ENCODE data around the gene AMOTL2. TPM values are rescaled to one million over a fixed set of nuclear protein-coding genes. Genes with fewer than 3 reads are reported as not detected.

AMOTL2 gene
- total RNA-seq, 1 experiment from 2014 or later: 76.9 TPM

DNA sequence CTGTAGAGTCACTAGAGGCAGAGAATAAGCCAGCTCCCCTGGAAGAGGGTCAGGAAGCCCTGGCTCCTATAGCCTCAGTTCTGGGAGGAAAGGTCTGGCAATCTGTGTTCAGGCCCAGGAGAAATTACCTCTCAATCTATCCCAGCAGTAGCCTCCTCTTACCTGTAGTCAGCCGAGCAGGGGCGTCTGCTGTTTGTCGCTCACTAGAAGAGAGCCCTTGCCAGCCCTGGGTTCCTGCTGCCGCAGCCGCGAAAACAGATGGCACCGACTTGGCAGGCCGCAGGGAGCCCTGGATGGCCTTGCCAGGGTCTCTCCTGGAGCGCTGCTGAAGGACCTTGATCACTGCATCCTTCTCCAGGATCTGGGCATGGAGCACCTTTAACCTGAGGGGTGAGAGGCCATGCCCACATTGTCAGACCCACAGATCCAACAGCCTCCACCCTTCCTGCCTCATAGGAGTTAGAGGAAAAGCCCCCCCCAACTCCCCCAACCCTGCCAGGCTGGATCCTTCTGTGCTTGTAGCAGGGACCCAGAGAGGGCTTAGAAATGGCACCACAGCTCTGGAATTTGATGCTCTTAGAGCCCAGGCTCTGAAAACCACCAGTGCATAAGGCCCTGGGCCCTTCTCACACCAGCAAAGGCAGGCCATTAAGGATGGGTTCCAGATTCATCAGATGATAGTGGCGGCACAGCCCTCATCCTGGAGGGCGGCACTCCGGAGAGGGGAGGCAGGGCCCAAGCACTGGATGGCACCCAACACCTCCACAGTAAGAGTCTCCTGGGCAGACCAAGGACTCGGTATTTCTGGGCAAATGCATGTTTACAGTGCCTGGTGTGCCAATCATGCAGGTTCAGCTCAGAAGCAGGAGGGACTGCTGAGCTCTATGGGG, 14.9 kb downstream of the AMOTL2 start:
- peak; percentile 5 for DNase-seq (ENCODE audit: low spot score)
- Mint-ChIP-seq H3K27me3 (ENCODE audit: low read depth) (no peaks in the 10 kb centered on the region), H3K9me3 (no peaks in the 10 kb centered on the region), H3K4me3 (no peak overlapping the region), H3K4me1 (peaks cover 45% of the 10 kb centered on the region), H3K36me3 (peaks cover 83% of the 10 kb centered on the region), H3K27ac (peak overlapping the region; percentile 82)
- ChIA-PET CTCF (interaction anchor here (0.5 to 2.0 kb wide), 9 partner anchors 8 to 115 kb away, joined by 3 to 10 read pairs (median 5); no protein-coding TSS in a partner anchor), POLR2A (interaction anchor here (1.7 kb wide), 1 partner anchor 114 kb away, joined by 3 read pairs; no protein-coding TSS in a partner anchor)
- TF ChIP-seq RELA (CRISPR knock-in tag; IDR thresholded peaks at IDR 0.05; ENCODE audit: borderline replicate concordance) (no peak), NR1H2 (CRISPR knock-in tag; IDR thresholded peaks at IDR 0.05) (no peak), MXD4 (CRISPR knock-in tag; IDR thresholded peaks at IDR 0.05; ENCODE audit: borderline replicate concordance) (no peak), TP53 (CRISPR knock-in tag; IDR thresholded peaks at IDR 0.05) (no peak), NR3C1 (CRISPR knock-in tag; conservative IDR thresholded peaks at IDR 0.05; ENCODE audit: low read depth) (no peak), ATF1 (CRISPR knock-in tag; IDR thresholded peaks at IDR 0.05) (no peak), FOXK1 (CRISPR knock-in tag; IDR thresholded peaks at IDR 0.05) (no peak), ZNF317 (CRISPR knock-in tag; IDR thresholded peaks at IDR 0.05; ENCODE audit: borderline replicate concordance, low read depth) (no peak), GABPB1 (CRISPR knock-in tag; IDR thresholded peaks at IDR 0.05) (no peak), MYBL2 (CRISPR knock-in tag; IDR thresholded peaks at IDR 0.05) (no peak), HMGA2 (CRISPR knock-in tag; IDR thresholded peaks at IDR 0.05) (no peak), GRHL2 (CRISPR knock-in tag; IDR thresholded peaks at IDR 0.05; ENCODE audit: insufficient replicate concordance, severe bottlenecking) (no peak), ETV6 (CRISPR knock-in tag; IDR thresholded peaks at IDR 0.05) (no peak), NFE2L1 (CRISPR knock-in tag; IDR thresholded peaks at IDR 0.05) (no peak), NR2C2 (CRISPR knock-in tag; IDR thresholded peaks at IDR 0.05) (no peak)
- TF ChIP-seq, protein P1, sequence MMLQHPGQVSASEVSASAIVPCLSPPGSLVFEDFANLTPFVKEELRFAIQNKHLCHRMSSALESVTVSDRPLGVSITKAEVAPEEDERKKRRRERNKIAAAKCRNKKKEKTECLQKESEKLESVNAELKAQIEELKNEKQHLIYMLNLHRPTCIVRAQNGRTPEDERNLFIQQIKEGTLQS (CRISPR knock-in tag; conservative IDR thresholded peaks at IDR 0.05): no peak
- TF ChIP-seq, protein P2, sequence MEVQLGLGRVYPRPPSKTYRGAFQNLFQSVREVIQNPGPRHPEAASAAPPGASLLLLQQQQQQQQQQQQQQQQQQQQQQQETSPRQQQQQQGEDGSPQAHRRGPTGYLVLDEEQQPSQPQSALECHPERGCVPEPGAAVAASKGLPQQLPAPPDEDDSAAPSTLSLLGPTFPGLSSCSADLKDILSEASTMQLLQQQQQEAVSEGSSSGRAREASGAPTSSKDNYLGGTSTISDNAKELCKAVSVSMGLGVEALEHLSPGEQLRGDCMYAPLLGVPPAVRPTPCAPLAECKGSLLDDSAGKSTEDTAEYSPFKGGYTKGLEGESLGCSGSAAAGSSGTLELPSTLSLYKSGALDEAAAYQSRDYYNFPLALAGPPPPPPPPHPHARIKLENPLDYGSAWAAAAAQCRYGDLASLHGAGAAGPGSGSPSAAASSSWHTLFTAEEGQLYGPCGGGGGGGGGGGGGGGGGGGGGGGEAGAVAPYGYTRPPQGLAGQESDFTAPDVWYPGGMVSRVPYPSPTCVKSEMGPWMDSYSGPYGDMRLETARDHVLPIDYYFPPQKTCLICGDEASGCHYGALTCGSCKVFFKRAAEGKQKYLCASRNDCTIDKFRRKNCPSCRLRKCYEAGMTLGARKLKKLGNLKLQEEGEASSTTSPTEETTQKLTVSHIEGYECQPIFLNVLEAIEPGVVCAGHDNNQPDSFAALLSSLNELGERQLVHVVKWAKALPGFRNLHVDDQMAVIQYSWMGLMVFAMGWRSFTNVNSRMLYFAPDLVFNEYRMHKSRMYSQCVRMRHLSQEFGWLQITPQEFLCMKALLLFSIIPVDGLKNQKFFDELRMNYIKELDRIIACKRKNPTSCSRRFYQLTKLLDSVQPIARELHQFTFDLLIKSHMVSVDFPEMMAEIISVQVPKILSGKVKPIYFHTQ (CRISPR knock-in tag; IDR thresholded peaks at IDR 0.05): no peak
- TF ChIP-seq, protein P3, sequence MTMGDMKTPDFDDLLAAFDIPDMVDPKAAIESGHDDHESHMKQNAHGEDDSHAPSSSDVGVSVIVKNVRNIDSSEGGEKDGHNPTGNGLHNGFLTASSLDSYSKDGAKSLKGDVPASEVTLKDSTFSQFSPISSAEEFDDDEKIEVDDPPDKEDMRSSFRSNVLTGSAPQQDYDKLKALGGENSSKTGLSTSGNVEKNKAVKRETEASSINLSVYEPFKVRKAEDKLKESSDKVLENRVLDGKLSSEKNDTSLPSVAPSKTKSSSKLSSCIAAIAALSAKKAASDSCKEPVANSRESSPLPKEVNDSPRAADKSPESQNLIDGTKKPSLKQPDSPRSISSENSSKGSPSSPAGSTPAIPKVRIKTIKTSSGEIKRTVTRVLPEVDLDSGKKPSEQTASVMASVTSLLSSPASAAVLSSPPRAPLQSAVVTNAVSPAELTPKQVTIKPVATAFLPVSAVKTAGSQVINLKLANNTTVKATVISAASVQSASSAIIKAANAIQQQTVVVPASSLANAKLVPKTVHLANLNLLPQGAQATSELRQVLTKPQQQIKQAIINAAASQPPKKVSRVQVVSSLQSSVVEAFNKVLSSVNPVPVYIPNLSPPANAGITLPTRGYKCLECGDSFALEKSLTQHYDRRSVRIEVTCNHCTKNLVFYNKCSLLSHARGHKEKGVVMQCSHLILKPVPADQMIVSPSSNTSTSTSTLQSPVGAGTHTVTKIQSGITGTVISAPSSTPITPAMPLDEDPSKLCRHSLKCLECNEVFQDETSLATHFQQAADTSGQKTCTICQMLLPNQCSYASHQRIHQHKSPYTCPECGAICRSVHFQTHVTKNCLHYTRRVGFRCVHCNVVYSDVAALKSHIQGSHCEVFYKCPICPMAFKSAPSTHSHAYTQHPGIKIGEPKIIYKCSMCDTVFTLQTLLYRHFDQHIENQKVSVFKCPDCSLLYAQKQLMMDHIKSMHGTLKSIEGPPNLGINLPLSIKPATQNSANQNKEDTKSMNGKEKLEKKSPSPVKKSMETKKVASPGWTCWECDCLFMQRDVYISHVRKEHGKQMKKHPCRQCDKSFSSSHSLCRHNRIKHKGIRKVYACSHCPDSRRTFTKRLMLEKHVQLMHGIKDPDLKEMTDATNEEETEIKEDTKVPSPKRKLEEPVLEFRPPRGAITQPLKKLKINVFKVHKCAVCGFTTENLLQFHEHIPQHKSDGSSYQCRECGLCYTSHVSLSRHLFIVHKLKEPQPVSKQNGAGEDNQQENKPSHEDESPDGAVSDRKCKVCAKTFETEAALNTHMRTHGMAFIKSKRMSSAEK (CRISPR knock-in tag; IDR thresholded peaks at IDR 0.05; ENCODE audit: borderline replicate concordance): no peak
- ATAC-seq: no peak

Measured in WTC11 (cell line).